Neural cell (in vitro differentiated cells): ENCODE data around the gene CPNE9. TPM values are rescaled to one million over a fixed set of nuclear protein-coding genes. Genes with fewer than 3 reads are reported as not detected.

Experiments
- H2AFZ ChIP-seq: fragments of 200-600, 300-800 bp; sonication (generic), shearing (Covaris generic); 2 replicates; pipeline ENCODE4 v1.6.0; 2014; ENCODE audit warnings: low read depth, mild to moderate bottlenecking, antibody characterized with exemption, low read length, moderate library complexity
- H3F3A ChIP-seq: fragments of 200-600 bp; shearing (Covaris generic); 2 replicates; pipeline ENCODE4 v1.6.1; 2016; ENCODE audit warnings: mild to moderate bottlenecking, moderate library complexity, mixed read lengths, antibody characterized with exemption, low read length; ENCODE audit not compliant: insufficient read depth, poor library complexity, severe bottlenecking
- H3K27ac ChIP-seq: fragments of 200-600, 300-800 bp; sonication (generic), shearing (Covaris generic); 2 replicates; pipeline ENCODE4 v1.5.1; 2014; ENCODE audit warnings: mild to moderate bottlenecking, low read length, moderate library complexity
- H3K27me3 ChIP-seq: fragments of 300-800, 200-600 bp; sonication (generic), shearing (Covaris generic); 2 replicates; pipeline ENCODE4 v1.6.0; 2014; ENCODE audit warnings: mild to moderate bottlenecking, low read depth, low read length, moderate library complexity; ENCODE audit not compliant: insufficient read depth
- H3K36me3 ChIP-seq: fragments of 300-800, 200-600 bp; sonication (generic), shearing (Covaris generic); 2 replicates; pipeline ENCODE4 v1.5.1; 2014; ENCODE audit warnings: mild to moderate bottlenecking, antibody characterized with exemption, low read length, moderate library complexity; ENCODE audit not compliant: insufficient read depth
- H3K4me2 ChIP-seq: fragments of 300-800, 200-600 bp; sonication (generic), shearing (Covaris generic); 2 replicates; pipeline ENCODE4 v1.6.0; 2014; ENCODE audit warnings: mild to moderate bottlenecking, low read length
- H3K4me3 ChIP-seq: fragments of 300-800, 200-600 bp; sonication (generic), shearing (Covaris generic); 2 replicates; pipeline ENCODE4 v1.5.1; 2014; ENCODE audit warnings: mild to moderate bottlenecking, low read length, moderate library complexity
- H3K79me2 ChIP-seq: fragments of 200-600 bp; shearing (Covaris generic); replicated peaks from 2 replicates; pipeline ENCODE4 v1.6.0; 2014; ENCODE audit warnings: mild to moderate bottlenecking, low read length, moderate library complexity; ENCODE audit not compliant: insufficient read depth
- H3K9ac ChIP-seq: fragments of 300-800, 200-600 bp; sonication (generic), shearing (Covaris generic); 2 replicates; pipeline ENCODE4 v1.6.1; 2016; ENCODE audit warnings: mild to moderate bottlenecking, low read length, mixed read lengths
- H3K9me2 ChIP-seq: fragments of 200-600 bp; shearing (Covaris generic); 2 replicates; pipeline ENCODE4 v1.6.1; 2016; ENCODE audit warnings: mild to moderate bottlenecking, low read length, mixed read lengths; ENCODE audit not compliant: insufficient read depth
- H3K9me3 ChIP-seq: fragments of 200-600, 300-800 bp; sonication (generic), shearing (Covaris generic); 2 replicates; pipeline ENCODE4 v1.6.1; 2016; ENCODE audit warnings: mild to moderate bottlenecking, mixed run types, low read length, moderate library complexity, mixed read lengths
- H4K20me1 ChIP-seq: fragments of 200-600 bp; shearing (Covaris generic); 2 replicates; pipeline ENCODE4 v1.6.1; 2016; ENCODE audit warnings: mild to moderate bottlenecking, mixed run types; ENCODE audit not compliant: insufficient read depth
- CTCF ChIP-seq: fragments of 450-650 bp; IDR thresholded peaks from 2 replicates; pipeline ENCODE4 v1.5.1; 2014; ENCODE audit warnings: antibody characterized with exemption, mild to moderate bottlenecking, moderate library complexity; ENCODE audit not compliant: poor library complexity, severe bottlenecking
- EP300 ChIP-seq: fragments of 450-650 bp; conservative IDR thresholded peaks from 2 replicates; pipeline ENCODE4 v1.6.1; 2014; ENCODE audit warnings: antibody characterized with exemption, mild to moderate bottlenecking, moderate library complexity; ENCODE audit not compliant: poor library complexity, severe bottlenecking
- EZH2 ChIP-seq: fragments of 200-600, 300-800 bp; shearing (Covaris generic), sonication (generic); IDR thresholded peaks from 2 replicates; pipeline ENCODE4 v1.6.1; 2014; ENCODE audit warnings: antibody characterized with exemption, low read length, borderline replicate concordance, mild to moderate bottlenecking; ENCODE audit not compliant: insufficient read depth, poor library complexity, severe bottlenecking
- MXI1 ChIP-seq: fragments of 450-650 bp; conservative IDR thresholded peaks from 2 replicates; pipeline ENCODE4 v1.6.1; 2014; ENCODE audit warnings: antibody characterized with exemption, mild to moderate bottlenecking; ENCODE audit not compliant: poor library complexity, severe bottlenecking
- POLR2AphosphoS5 ChIP-seq: IDR thresholded peaks from 2 replicates; pipeline ENCODE4 v1.6.1; 2012
- RAD21 ChIP-seq: fragments of 450-650 bp; conservative IDR thresholded peaks from 2 replicates; pipeline ENCODE4 v1.6.1; 2014; ENCODE audit warnings: antibody characterized with exemption, mild to moderate bottlenecking, moderate library complexity
- REST ChIP-seq: IDR thresholded peaks from 2 replicates; pipeline ENCODE4 v1.6.1; 2012; ENCODE audit warnings: borderline replicate concordance
- SMC3 ChIP-seq: fragments of 450-650 bp; conservative IDR thresholded peaks from 2 replicates; pipeline ENCODE4 v1.6.1; 2014; ENCODE audit warnings: antibody characterized with exemption, mild to moderate bottlenecking, moderate library complexity; ENCODE audit not compliant: poor library complexity
- TAF1 ChIP-seq: IDR thresholded peaks from 2 replicates; pipeline ENCODE4 v1.6.1; 2012; ENCODE audit warnings: low read depth
- polyA plus RNA-seq: library from polyadenylated mRNA; depleted of rRNA; stranded (reverse); fragments of >200 nt; gene quantifications from 2 replicates; pipeline ENCODE4 v1.2.3, GENCODE V29; 2014

Gene CPNE9
- polyA plus RNA-seq, 1 donor from 2014 or later = 0.32 TPM

- Histone ChIP-seq H3K9ac (no peak overlapping the region), H3K4me3 (no peak overlapping the region), H3K9me2 (no peaks in the 10 kb centered on the region), H3K79me2 (no peaks in the 10 kb centered on the region), H4K20me1 (no peaks in the 10 kb centered on the region), H3K4me2 (no peak overlapping the region), H2AFZ (no peak overlapping the region), H3K27me3 (no peaks in the 10 kb centered on the region), H3K36me3 (no peaks in the 10 kb centered on the region), H3K9me3 (no peaks in the 10 kb centered on the region), H3K27ac (no peak overlapping the region), H3F3A (no peaks in the 10 kb centered on the region)
- TF ChIP-seq EP300 (no peak), MXI1 (no peak), REST (no peak), EZH2 (no peak), TAF1 (no peak), RAD21 (no peak), POLR2AphosphoS5 (no peak), SMC3 (no peak), CTCF (no peak)
Measured at GRCh38 chr3:9697892-9698291, 5.7 kb upstream of the CPNE9 start.

- Histone ChIP-seq H3K9me3 (no peaks in the 10 kb centered on the region), H3K79me2 (no peaks in the 10 kb centered on the region), H3F3A (no peaks in the 10 kb centered on the region), H3K9ac (no peak overlapping the region), H3K27me3 (peaks cover 4% of the 10 kb centered on the region), H3K4me3 (no peak overlapping the region), H3K36me3 (no peaks in the 10 kb centered on the region), H3K9me2 (no peaks in the 10 kb centered on the region), H3K4me2 (no peak overlapping the region), H4K20me1 (no peaks in the 10 kb centered on the region), H2AFZ (no peak overlapping the region), H3K27ac (no peak overlapping the region)
- no peak for TF ChIP-seq POLR2AphosphoS5
- no peak for TF ChIP-seq EZH2
- no peak for TF ChIP-seq EP300
- TF ChIP-seq REST = no peak
- no peak for TF ChIP-seq MXI1
- TF ChIP-seq RAD21 = no peak
- TF ChIP-seq CTCF = no peak
- no peak for TF ChIP-seq TAF1
- no peak for TF ChIP-seq SMC3
Measured at GRCh38 chr3:9698293-9698692, 5.3 kb upstream of the CPNE9 start.
